Type B pancreatic cell (in vitro differentiated cells): ENCODE data around the gene NR6A1. TPM values are rescaled to one million over a fixed set of nuclear protein-coding genes. Genes with fewer than 3 reads are reported as not detected.

Experiments
- DNase-seq: peaks from one replicate; pipeline ENCODE4 v3.0.0; 2021; ENCODE audit warnings: mixed read lengths; ENCODE audit not compliant: unreplicated experiment; ENCODE audit errors: extremely low spot score
- H3K27ac Mint-ChIP-seq: 2 replicates; pipeline ENCODE4 v1.8.0; 2021; ENCODE audit warnings: mild to moderate bottlenecking, mixed read lengths
- H3K27me3 Mint-ChIP-seq: 2 replicates; pipeline ENCODE4 v1.8.0; 2021; ENCODE audit warnings: mixed read lengths
- H3K36me3 Mint-ChIP-seq: 2 replicates; pipeline ENCODE4 v1.8.0; 2021; ENCODE audit warnings: mixed read lengths
- H3K4me1 Mint-ChIP-seq: one replicate; pipeline ENCODE4 v1.8.0; 2021; ENCODE audit warnings: mixed read lengths; ENCODE audit not compliant: unreplicated experiment
- H3K4me3 Mint-ChIP-seq: 2 replicates; pipeline ENCODE4 v1.8.0; 2021; ENCODE audit warnings: mild to moderate bottlenecking, mixed read lengths
- H3K9me3 Mint-ChIP-seq: 2 replicates; pipeline ENCODE4 v1.8.0; 2021; ENCODE audit warnings: mixed read lengths
- total RNA-seq: library from RNA; stranded (reverse); gene quantifications from 2 replicates; pipeline ENCODE4 v1.2.1, GENCODE V29; 2021; ENCODE audit warnings: low replicate concordance
- TF ChIP-seq, protein P1 (sequence below): fragments of 200-600 bp; sonication (generic); conservative IDR thresholded peaks from 2 replicates; pipeline ENCODE4 v1.5.0; 2021; ENCODE audit warnings: antibody characterized with exemption, mild to moderate bottlenecking

Gene NR6A1
- total RNA-seq, 1 donor from 2014 or later = 10.0 TPM

DNA sequence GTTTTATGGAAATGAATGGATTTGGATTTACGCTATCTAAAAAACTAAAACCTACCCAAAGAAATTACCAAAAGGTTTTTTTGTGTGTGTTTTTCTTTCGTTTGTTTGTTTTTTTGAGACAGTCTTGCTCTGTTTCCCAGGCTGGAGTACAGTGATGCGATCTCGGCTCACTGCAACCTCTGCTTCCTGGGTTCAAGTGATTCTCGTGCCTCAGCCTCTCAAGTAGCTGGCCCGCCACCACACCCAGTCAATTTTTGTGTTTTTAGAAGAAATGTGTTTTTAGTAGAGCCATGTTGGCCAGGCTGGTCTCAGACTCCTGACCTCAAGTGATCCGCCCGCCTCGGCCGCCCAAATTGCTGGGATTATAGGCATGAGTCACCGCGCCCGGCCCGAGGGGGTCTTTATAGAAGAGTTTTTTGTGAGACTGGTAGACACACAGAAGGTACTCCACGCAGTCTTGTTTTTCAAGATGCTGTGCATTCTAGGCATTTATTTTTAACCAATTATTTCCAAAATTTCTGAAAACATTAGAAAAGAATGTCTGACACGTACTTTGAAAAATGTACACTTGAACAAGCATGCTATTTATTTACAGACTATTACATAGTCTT lies 75.7 kb downstream of the NR6A1 start:
- H3K27me3 Mint-ChIP-seq = no peaks in the 10 kb centered on the region
- DNase-seq = no peak
- peaks cover 16% of the 10 kb centered on the region for H3K4me1 Mint-ChIP-seq
- no peaks in the 10 kb centered on the region for H3K9me3 Mint-ChIP-seq
- H3K4me3 Mint-ChIP-seq = no peak overlapping the region
- H3K27ac Mint-ChIP-seq = no peak overlapping the region
- TF ChIP-seq, protein P1, sequence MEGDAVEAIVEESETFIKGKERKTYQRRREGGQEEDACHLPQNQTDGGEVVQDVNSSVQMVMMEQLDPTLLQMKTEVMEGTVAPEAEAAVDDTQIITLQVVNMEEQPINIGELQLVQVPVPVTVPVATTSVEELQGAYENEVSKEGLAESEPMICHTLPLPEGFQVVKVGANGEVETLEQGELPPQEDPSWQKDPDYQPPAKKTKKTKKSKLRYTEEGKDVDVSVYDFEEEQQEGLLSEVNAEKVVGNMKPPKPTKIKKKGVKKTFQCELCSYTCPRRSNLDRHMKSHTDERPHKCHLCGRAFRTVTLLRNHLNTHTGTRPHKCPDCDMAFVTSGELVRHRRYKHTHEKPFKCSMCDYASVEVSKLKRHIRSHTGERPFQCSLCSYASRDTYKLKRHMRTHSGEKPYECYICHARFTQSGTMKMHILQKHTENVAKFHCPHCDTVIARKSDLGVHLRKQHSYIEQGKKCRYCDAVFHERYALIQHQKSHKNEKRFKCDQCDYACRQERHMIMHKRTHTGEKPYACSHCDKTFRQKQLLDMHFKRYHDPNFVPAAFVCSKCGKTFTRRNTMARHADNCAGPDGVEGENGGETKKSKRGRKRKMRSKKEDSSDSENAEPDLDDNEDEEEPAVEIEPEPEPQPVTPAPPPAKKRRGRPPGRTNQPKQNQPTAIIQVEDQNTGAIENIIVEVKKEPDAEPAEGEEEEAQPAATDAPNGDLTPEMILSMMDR = no peak
- peaks cover 4% of the 10 kb centered on the region for H3K36me3 Mint-ChIP-seq

DNA sequence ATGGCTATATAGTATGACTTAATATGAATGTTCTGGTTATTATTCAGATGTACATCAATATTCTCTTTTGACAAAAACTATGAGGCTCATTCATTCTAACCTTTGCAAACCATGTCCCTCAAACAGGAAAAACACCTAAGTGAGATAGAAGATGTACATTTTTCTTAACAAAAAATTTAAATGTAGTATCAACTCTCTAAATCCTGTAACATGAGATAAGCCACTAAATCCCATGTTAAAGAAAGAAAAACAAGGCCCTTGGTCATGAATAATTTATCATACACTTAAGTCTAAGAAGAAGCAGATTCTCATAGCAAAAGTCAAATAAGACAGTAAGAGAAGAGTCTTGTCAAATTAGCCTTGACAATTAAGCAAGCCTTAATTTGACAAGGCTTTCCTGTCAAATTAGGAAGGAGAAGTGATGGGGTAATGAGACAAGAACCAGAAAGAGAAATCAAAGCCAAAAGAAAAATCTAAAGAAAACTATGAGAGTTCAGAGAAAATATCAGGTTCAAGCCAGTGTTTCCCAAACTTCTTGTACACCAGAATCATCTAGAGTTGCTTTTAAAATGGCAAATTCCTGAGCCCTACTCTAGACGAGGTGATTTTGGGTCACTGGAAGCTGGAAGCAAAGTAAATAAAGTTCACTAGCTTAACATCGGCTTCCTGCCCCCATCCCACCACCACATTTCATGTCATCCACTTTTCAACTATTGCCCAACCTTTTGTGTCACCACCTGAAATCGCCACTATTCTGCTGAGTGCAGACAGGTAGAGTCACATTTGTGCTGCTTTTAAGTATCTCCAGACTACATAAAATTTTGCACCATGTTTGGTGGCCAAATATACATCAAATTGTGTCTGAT lies 76.5 kb downstream of the NR6A1 start:
- no peak overlapping the region for H3K27ac Mint-ChIP-seq

GRCh38 chr9:124693403-124693802 lies 77.7 kb downstream of the NR6A1 start:
- TF ChIP-seq, protein P1 = no peak
- no peak for DNase-seq
- Mint-ChIP-seq H3K4me1 (peaks cover 16% of the 10 kb centered on the region), H3K27me3 (no peaks in the 10 kb centered on the region), H3K27ac (no peak overlapping the region), H3K36me3 (peaks cover 11% of the 10 kb centered on the region), H3K9me3 (no peaks in the 10 kb centered on the region), H3K4me3 (no peak overlapping the region)

More for the DNA sequence above, 76.5 kb downstream of the NR6A1 start:
- Mint-ChIP-seq H3K27me3 (no peaks in the 10 kb centered on the region), H3K9me3 (no peaks in the 10 kb centered on the region), H3K4me1 (peaks cover 16% of the 10 kb centered on the region), H3K4me3 (no peak overlapping the region), H3K36me3 (peaks cover 10% of the 10 kb centered on the region)
- DNase-seq = no peak
- TF ChIP-seq, protein P1 = no peak

DNA sequence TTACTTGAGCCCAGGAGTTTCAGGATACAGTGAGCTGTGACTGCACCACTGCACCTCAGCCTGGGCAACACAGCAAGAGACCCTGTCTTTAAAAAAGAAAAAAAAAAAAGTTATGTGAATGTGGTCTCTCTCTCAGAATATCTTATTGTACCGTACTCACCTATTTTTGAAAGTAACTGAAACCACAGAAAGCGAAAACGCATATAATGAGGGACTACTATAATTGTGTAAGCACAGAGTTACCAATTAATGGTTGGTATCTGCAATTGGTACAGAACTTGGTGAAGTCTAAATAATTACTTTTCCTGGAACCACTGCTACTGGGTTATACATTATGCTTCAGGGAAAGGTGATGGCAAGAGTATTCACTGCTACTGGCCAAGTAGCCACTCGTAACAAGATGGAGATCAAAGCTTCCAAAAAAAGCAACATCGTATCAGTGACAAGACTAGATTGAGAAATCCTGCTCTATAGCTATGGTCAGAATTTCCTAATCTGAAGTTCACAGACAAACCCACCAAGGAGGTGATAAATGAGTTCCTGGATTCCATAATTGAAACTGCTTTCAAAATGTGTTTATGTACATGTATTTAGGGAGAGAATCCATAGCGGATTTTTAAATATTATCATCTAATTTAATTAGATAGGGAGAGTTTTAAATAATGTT lies 82.7 kb downstream of the NR6A1 start:
- H3K36me3 Mint-ChIP-seq = peaks cover 16% of the 10 kb centered on the region
- no peak overlapping the region for H3K4me3 Mint-ChIP-seq
- no peak for DNase-seq
- TF ChIP-seq, protein P1 = no peak
- no peak overlapping the region for H3K27ac Mint-ChIP-seq
- H3K4me1 Mint-ChIP-seq = no peaks in the 10 kb centered on the region
- H3K9me3 Mint-ChIP-seq = no peaks in the 10 kb centered on the region
- no peaks in the 10 kb centered on the region for H3K27me3 Mint-ChIP-seq

GRCh38 chr9:124686918-124687317 lies 84.2 kb downstream of the NR6A1 start:
- no peak for DNase-seq
- H3K36me3 Mint-ChIP-seq = peaks cover 23% of the 10 kb centered on the region
- H3K4me3 Mint-ChIP-seq = no peak overlapping the region
- H3K9me3 Mint-ChIP-seq = no peaks in the 10 kb centered on the region
- no peaks in the 10 kb centered on the region for H3K4me1 Mint-ChIP-seq
- TF ChIP-seq, protein P1 = no peak
- no peak overlapping the region for H3K27ac Mint-ChIP-seq
- no peaks in the 10 kb centered on the region for H3K27me3 Mint-ChIP-seq
